T-helper 1 cell (primary cell): ENCODE measurements around the gene CRACR2A.
A peak's percentile ranks its signal among the peaks of the same experiment; 100 is the strongest.

Experiments used
- DNase-seq, 5 donors: peaks; one replicate each; pipeline ENCODE4 v3.0.0-alpha.2; 2012 to 2020

CRACR2A gene

DNA sequence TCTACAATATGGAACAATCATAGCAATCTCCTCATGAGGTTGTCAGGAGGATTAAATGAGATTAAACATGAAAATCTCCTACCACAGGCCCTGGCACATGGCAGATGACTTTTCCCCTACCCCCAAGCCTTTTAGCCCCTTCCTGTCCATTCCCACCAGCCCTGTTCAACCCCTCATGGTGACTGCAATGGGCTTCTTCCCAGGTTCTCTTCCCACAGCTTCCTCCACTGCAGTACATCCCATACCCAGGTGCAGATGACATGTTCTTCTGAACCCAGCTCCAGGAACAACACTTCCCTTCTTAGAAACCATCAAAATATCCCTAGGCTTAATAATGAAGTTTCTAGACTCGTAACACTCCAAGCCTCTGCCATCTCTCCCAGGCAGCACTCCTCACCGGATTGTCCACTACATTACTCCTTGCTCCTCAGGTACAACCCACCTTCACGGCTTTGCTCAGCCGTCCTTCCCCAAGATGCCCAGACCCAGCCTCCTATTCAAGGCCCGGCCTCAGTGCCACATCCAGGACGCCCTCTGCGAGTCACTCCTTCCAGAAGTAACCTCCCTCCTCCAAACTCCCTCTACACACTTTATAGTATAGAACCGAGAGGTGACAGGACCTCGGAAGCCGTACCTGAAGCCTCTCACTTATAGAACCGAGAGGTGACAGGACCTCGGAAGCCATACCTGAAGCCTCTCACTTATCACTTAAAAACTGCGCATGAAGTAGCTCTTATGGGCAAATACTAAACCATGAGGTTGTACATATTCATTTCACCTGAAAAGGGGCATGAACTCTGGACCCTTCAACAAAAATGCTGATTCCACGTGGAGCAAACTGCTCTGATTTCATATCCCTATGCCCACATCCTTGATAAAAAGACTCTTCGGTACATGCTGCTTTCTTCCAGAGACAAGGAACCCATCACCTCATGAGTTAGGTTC is 1.5 kb downstream of the CRACR2A start:
- DNase-seq, result no peak

DNA sequence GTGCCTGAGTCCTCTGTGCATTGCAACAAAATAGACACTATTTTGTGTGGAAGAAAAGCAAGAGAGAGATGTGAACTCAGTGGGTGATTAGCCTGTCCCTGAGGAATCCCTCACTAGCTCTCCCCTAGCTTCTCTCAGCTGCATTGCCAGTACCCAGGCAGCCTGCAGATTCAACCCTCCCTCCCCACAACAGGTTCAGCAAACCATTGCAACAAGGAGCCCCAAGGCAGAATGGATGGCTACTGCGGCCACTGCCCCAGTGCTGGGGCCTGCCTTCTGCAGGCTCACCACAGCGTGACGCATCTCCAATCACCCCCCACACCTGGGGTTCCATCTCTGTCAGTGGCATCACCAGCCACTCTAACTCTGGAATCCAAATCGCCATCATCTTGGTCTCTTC is 2.3 kb downstream of the CRACR2A start:
- DNase-seq, result no peak

GRCh38 chr12:3748620-3749019 is 4.3 kb downstream of the CRACR2A start:
- no peak for DNase-seq

DNA sequence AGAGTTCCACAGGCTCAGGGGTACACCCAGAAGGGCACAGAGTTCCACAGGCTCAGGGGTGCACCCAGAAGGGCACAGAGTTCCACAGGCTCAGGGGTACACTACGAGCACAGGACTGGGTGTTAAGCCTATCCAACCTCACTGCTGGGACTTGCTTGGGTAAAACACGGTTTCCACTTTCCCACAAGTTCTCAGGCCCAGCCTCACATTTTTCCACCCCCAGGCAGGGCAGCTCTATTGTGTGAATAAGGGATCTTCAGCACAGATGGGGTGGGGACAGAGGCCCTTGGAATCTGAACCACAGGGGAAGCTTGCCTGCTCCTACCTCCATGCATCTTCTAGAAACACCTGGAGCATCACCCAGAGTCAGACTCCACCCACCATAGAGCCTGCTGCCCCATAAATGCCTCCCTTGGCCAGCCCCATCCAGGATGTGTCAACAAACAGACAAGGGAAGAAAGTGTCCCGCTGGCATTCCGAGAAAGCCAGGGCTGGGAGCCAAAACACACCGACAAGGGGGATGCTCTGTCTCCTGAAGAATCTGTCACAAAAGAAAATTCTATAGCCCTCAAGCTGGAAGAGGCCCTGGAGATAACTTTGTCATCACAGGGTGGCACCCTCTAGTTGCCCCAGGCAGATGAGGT is 4.8 kb downstream of the CRACR2A start:
- DNase-seq, result no peak

- peak in 1 of 5 donors; percentile 16 for DNase-seq
Measured at GRCh38 chr12:3747543-3747942, 5.4 kb downstream of the CRACR2A start.

DNA sequence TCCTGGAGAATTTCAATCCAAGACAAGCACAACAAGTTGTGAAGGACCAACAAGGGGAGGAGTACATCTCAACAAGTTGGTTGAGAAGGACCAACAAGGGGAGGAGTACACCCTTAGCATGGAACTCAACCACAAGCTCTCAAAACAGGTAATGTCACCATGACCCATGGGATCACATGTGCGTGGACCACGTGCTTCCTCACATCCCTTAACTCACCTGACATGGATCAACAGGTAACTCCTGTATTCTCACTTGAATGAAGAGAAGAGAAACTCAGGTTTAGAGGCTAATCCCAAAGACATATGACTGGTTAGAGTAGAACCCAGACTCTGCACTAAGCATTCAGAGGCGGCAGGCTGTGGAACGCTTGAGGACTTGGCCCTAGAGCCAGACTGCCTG is 6.2 kb downstream of the CRACR2A start:
- DNase-seq, result no peak

DNA sequence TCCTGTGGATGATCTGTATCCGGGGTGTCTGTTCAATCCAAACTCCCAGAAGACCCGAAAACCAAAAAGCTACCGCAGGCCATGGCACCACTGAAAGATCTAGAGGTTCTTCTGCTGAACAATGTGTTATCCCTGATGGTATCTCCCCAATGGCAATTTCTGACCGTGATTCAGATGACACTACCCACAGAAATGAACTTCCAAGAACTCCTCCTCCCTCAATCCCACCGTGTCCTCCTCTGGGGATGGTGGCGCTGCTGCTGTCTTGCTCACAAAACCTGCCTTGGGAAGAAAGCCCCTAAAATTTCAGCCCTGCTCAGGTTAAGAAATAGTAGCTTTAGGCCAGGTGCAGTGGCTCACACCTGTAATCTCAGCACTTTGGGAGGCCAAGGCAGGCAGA is 7.8 kb downstream of the CRACR2A start:
- DNase-seq, result no peak

DNA sequence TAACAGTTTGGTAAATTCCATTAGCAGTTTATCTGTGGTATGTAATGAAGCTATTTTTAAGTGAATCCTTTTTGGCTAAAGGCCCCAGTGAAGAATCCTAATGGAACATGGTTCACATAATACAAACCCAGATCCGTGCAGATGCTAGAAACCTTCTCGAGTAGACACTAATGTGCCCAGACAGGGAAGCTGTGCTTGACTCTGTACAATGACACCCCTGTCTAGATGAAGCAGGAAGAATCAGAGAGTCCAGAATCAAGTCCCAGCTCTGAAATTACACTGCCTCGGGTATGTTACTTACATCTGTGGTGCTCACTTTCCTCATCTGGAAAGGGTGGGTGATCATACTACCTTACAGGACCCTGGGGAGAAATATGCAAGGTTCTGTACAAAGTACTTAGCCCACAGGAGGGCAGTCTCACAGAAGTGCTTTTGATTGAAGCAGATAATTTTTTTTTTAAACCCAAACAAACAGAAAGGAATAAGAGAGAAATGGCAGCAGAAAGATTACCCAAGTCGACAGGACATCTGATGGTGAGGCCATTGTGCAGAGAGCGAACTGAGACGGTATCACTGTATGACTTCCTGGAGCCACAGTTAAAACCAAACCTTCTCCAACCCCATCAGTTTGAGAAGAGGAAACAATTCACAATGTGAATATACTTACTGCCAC is 8.5 kb downstream of the CRACR2A start:
- no peak for DNase-seq

- peak in 1 of 5 donors; percentile 81 for DNase-seq
Measured at GRCh38 chr12:3743803-3744202, 9.1 kb downstream of the CRACR2A start.

- no peak for DNase-seq
Measured at GRCh38 chr12:3741882-3742672, 10.8 kb downstream of the CRACR2A start.

- DNase-seq, result no peak
Measured at GRCh38 chr12:3740480-3741231, 12.3 kb downstream of the CRACR2A start.

DNA sequence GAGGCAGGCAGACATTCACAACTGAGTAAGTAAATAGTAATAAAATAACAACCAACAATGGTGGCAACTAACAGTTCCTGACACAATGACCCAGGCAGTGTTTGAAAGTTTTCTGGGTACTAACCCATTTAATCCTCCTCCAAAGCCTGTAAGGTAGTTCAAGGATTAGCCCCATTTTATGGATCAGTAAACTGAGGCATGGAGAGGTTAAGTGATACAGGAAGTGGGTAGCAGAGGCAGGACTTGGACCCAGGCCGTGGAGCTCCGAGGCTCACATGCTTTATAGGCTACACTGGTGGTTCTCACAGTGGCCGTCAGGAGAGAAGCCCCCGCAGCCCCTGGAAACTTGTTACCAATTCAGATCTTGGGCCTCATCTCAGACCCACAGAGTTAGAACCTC is 17.5 kb downstream of the CRACR2A start:
- no peak for DNase-seq

DNA sequence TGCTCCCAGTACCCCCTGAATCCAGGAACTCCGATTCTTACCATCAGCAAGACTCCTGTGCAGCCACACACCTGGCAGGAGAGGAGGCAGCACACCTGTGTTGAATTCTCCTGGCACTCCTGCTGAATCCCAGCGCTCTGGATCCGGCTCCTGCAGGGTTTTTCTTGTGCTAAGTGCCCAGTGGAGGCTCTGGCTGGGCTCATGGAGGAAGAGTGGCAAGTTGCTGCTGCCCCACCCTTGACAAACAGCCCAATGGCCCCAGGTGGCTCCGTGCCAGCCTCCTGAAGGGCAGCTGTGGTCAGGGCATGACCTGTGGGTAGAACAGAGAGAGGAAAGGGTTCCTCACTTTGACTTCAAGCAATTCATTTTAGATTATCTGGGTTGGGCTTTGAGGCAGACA is 20.0 kb downstream of the CRACR2A start:
- DNase-seq, result no peak

- DNase-seq, result no peak
Measured at GRCh38 chr12:3730111-3730510, 22.8 kb downstream of the CRACR2A start.

DNA sequence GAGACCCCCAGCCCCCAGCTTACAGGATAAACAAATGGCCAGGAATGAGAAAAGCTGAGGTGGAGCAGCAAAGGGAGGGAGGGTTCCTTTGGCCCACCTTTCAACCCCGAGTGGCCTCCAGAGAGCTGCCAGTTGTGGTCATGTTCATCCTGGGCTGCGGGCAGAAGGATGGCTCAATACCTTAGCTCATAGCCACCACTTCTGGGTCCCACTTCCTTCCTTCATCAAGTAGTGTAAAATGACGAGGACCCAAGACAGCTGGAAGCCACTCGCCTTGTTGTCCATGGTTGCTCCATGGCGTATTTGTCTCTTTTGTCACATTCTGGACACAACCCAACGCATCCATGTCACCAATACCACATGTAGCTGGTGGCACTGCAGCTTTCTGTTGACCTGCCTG is 24.2 kb downstream of the CRACR2A start:
- DNase-seq, result peak in 1 of 5 donors; percentile 67

DNA sequence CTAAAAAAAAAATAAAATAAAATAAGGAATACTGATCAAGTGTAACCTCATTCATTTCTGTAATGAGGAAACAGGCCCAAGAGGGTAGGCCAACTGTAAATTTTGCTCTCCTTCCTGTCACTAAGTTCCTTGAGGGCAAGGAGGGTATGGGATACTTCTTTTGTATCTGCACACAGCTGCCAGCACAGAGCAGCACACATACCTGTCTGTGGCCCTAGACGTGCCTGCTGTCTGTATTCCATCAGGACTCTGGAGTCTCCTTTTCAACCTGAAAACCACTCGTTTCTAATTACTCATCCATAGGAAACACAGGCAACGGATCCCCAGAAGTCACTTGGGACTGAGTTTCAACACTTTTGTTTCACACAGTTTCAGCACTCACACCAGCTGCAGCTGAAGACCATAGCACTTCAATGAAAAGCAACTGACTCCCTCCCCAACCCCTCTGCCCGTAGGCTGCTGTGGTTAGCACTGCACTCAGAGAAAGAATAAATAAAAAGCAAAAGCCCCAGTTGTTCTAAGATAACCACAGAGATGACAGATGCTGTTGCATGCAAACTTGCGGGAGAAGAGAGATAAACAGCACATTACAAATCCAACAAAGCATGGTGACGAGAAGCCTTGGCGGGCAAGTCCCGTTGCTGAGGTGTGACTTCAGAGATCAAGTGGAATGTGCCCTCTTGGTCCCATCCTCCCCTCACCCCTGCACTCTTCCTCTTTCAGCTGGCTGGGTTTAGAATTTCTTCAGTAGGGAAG is 24.9 kb downstream of the CRACR2A start:
- peak in 2 of 5 donors; percentile 4 to 74 for DNase-seq

DNA sequence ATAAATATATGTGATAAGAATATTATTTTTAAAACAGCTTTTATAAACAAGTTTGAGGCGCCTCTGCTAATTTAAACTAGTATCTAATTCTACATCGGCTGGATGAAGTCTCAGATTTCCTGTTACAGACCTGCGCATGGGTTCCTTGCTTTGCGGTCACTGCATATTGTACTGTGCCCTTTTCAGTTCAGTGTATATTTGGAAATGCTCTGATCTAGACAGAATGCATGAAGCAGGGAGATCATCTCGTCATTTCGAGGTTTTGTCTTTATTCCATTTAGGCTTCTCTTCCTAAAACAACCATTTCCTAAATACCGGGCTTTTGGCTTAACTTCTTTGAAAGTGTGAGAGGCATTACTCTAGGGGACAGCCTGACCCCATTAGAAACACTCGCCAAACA is 25.6 kb downstream of the CRACR2A start:
- DNase-seq, result no peak

DNA sequence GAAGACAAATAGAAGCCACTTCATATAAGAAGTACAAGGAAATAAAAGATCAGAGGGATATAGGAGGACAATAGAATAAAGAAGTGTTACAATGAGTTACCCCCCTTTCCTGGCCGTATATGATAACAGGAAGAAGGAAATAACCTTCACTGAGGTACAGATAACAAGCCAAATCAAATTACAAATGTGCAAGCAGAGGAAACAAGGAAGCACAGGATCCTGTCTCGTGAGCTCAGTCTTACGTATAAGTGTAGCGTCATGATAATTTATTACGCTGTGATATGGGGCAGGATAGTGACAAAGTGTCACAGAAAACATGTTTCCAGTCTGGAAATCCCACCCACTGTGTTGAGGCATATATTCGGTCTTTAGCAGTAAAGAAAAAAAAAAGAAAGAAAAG is 26.5 kb downstream of the CRACR2A start:
- DNase-seq, result no peak

GRCh38 chr12:3725388-3726115 is 27.4 kb downstream of the CRACR2A start:
- no peak for DNase-seq
